Body of pancreas (tissue), 4 donors: ENCODE results near the gene CHD6. TPM values are rescaled to one million over a fixed set of nuclear protein-coding genes. Genes with fewer than 3 reads are reported as not detected.

ENCODE experiments used
- ATAC-seq: fragments of 150-250 bp; one replicate; pipeline ENCODE4 v1.9.1; 2016
- DNase-seq, 4 donors: peaks; one replicate each; pipeline ENCODE4 v3.0.0-alpha.2; 2019
- H3K27ac ChIP-seq, 4 donors: fragments of 200-600 bp; sonication (generic); 1 replicate in 3 of 4; 2 replicates in 1 of 4; pipeline versions ENCODE4 v1.5.1 to v1.6.1; 2016 to 2019; ENCODE audit warnings: mild to moderate bottlenecking in 1 of 4, mixed read lengths in 1 of 4, moderate library complexity in 1 of 4
- H3K27me3 ChIP-seq, 2 donors: fragments of 200-600 bp; sonication (generic); one replicate each; pipeline ENCODE4 v1.6.0; 2016; ENCODE audit warnings: mild to moderate bottlenecking in 1 of 2
- H3K36me3 ChIP-seq, 2 donors: fragments of 200-600 bp; sonication (generic); replicated peaks in 1 of 2; 2 replicates each; pipeline ENCODE4 v1.5.1; 2016; ENCODE audit warnings: low read depth in 2 of 2; ENCODE audit not compliant: insufficient read depth in 1 of 2
- H3K4me1 ChIP-seq: fragments of 200-600 bp; sonication (generic); one replicate; pipeline ENCODE4 v1.6.0; 2016
- H3K4me3 ChIP-seq, 2 donors: fragments of 200-600 bp; sonication (generic); 1 replicate in 1 of 2; 2 replicates in 1 of 2; pipeline ENCODE4 v1.5.1; 2016 to 2019
- H3K9me3 ChIP-seq, 3 donors: fragments of 200-600 bp; sonication (generic); 1 replicate in 2 of 3; 2 replicates in 1 of 3; pipeline ENCODE4 v1.5.1; 2016
- POLR2A ChIP-seq, 3 donors: fragments of 450-650 bp; IDR thresholded peaks; one replicate each; pipeline ENCODE4 v1.6.1; 2016; ENCODE audit warnings: antibody characterized with exemption in 3 of 3, mild to moderate bottlenecking in 2 of 3
- WGBS, 2 donors: methylation state at CpG; one replicate each; pipeline ENCODE4 v1.1.5; 2017; 5-methylcytosine and 5-hydroxymethylcytosine counted together
- intact Hi-C: fragments of 100-400 bp; cut with DNase I; formaldehyde crosslinking; loops from one replicate; pipeline ENCODE4 v1.15.1; 2023
- total RNA-seq, 2 donors: library from RNA; depleted of rRNA; stranded (reverse); fragments of >200 nt; gene quantifications; one replicate each; pipeline ENCODE4 v1.1.0, GENCODE V29; 2016
- TF ChIP-seq, protein P1 (sequence below), 7 experiments: fragments of 450-650 bp in 4 of 7; fragments of 200-600 bp in 3 of 7; sonication (generic) in 3 of 7; IDR thresholded peaks; one replicate each; pipeline ENCODE4 v1.5.1; 2016 to 2019; ENCODE audit warnings: antibody characterized with exemption in 7 of 7

Gene CHD6
- total RNA-seq, 2 donors from 2014 or later: 21.8 to 43.5 TPM

DNA sequence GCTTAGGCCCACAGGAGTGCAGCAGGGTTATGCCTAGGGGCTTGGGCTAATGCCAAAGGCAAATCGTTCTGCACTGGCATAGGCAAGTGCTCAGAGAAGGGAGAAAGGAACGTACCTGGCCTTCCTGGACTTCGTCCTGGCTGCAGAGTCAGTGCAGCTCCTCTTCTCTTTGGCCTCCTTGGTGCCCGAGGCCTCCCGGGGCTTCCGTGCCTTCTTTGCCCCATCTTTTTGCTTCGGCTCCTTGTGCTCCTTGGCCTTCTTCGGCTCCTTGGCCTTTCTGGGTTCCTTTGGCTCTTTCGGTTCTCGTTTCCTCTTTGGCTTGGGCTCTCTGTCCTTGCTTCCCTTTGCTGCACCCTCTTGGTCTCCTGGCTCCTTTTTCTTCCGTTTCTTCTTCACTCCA lies 85.2 kb downstream of the CHD6 start:
- Histone ChIP-seq H3K9me3 (no peaks in the 10 kb centered on the region), H3K27me3 (no peaks in the 10 kb centered on the region), H3K27ac (no peak overlapping the region), H3K4me3 (no peak overlapping the region), H3K36me3 (no peaks in the 10 kb centered on the region), H3K4me1 (peaks cover 9% of the 10 kb centered on the region)
- intact Hi-C loops: no loop called here
- ATAC-seq (no peak), DNase-seq (no peak)
- TF ChIP-seq, protein P1, sequence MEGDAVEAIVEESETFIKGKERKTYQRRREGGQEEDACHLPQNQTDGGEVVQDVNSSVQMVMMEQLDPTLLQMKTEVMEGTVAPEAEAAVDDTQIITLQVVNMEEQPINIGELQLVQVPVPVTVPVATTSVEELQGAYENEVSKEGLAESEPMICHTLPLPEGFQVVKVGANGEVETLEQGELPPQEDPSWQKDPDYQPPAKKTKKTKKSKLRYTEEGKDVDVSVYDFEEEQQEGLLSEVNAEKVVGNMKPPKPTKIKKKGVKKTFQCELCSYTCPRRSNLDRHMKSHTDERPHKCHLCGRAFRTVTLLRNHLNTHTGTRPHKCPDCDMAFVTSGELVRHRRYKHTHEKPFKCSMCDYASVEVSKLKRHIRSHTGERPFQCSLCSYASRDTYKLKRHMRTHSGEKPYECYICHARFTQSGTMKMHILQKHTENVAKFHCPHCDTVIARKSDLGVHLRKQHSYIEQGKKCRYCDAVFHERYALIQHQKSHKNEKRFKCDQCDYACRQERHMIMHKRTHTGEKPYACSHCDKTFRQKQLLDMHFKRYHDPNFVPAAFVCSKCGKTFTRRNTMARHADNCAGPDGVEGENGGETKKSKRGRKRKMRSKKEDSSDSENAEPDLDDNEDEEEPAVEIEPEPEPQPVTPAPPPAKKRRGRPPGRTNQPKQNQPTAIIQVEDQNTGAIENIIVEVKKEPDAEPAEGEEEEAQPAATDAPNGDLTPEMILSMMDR (IDR thresholded peaks at IDR 0.05): no peak
- TF ChIP-seq POLR2A (IDR thresholded peaks at IDR 0.05): no peak
- 92 to 93% methylated on average over 11 of the region's 11 CpGs for WGBS, 2 donors

DNA sequence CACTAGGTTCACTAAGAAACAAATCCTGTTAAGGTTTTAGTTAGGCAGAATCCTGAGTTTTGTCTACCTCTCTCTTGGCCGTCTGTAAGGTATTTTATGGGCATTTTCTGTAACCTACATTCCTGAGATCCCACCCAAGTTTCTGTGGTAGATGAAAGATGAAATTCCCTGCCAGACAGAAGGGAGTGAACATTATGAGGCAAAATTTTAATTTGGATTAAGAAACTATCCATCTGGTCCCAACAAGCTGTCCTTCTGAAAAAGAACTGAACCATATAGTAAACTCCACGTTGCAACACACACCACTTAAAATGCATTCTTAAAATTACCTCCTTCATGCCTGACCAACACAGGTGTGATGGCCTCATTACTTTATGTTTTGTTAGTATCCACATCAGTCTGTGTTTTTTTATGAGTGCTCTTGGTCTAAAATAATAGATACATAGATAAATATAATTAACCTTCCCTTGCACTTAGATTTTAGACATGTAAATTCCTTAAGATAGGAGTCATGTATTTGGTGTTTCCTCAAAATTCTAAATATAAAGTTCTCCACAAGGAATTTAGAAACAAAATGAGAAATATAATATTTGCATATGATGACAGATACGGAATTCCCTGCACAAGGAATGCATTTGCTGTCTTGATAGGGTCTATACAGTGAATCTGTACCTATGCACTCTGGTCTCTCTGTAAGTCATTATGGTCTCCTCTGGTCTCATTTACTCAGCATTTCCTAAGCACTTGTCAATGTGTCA lies 86.5 kb downstream of the CHD6 start:
- Histone ChIP-seq H3K9me3 (no peaks in the 10 kb centered on the region), H3K4me3 (no peak overlapping the region), H3K27me3 (no peaks in the 10 kb centered on the region), H3K27ac (no peak overlapping the region), H3K36me3 (no peaks in the 10 kb centered on the region), H3K4me1 (peaks cover 9% of the 10 kb centered on the region)
- TF ChIP-seq, protein P1 (IDR thresholded peaks at IDR 0.05): no peak
- no peak for TF ChIP-seq POLR2A (IDR thresholded peaks at IDR 0.05)
- 93 to 94% methylated on average over 3 of the region's 3 CpGs for WGBS, 2 donors
- ATAC-seq: no peak
- DNase-seq: no peak
- intact Hi-C loops: no loop called here

DNA sequence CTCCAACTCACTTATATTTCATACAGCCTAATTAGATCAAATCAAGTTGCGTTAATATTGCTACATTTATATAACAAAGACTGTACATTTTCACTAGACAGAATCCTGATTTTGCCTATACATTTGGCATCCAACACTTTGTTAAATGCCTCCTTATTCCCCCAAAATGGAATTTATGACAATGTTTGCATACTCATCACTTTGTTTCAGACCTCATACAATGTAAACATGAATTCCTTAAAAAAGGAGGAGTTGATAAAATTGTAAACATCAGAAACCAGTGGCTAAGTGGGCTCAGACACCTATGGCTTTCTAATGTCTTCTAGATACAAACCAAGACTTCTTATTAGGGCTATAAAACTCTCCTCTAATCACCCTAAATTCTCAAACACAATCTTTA lies 87.3 kb downstream of the CHD6 start:
- ATAC-seq: no peak
- TF ChIP-seq, protein P1 (IDR thresholded peaks at IDR 0.05): no peak
- TF ChIP-seq POLR2A (IDR thresholded peaks at IDR 0.05): no peak
- Histone ChIP-seq H3K27me3 (no peaks in the 10 kb centered on the region), H3K36me3 (no peaks in the 10 kb centered on the region), H3K9me3 (no peaks in the 10 kb centered on the region), H3K4me1 (peaks cover 14% of the 10 kb centered on the region), H3K27ac (no peak overlapping the region), H3K4me3 (no peak overlapping the region)
- 100% methylated on average over 1 of the region's 1 CpG for WGBS, 2 donors
- no peak for DNase-seq
- intact Hi-C loops: no loop called here

DNA sequence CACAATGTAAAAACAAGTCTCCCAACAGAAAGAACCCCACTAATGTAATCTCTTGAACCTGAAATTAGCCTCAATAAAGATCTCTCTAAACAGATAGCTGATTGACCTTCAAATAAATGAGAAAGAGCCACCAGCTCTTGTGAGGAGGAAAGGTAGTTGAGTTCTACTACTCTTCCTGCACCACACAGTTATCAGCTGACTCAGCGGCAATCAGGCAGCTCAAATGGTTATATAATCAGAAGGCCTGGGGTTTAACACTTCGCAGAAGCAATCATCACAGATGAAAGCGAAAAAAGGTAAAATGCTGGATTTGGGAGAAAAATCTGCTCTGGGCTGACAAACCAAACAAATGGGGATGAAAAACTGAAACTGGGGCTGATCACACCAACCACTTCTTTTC lies 91.8 kb downstream of the CHD6 start:
- Histone ChIP-seq H3K4me1 (peaks cover 17% of the 10 kb centered on the region), H3K36me3 (no peaks in the 10 kb centered on the region), H3K27me3 (no peaks in the 10 kb centered on the region), H3K4me3 (no peak overlapping the region), H3K27ac (no peak overlapping the region), H3K9me3 (no peaks in the 10 kb centered on the region)
- DNase-seq (peak in 2 of 4 donors; percentile 17 to 42), ATAC-seq (no peak)
- intact Hi-C loops: no loop called here
- TF ChIP-seq, protein P1 (IDR thresholded peaks at IDR 0.05): no peak
- TF ChIP-seq POLR2A (IDR thresholded peaks at IDR 0.05): no peak
- WGBS, 2 donors: 33 to 43% methylated on average over 3 of the region's 3 CpGs
